ENCODE results near the gene MET. TPM values are rescaled to one million over a fixed set of nuclear protein-coding genes. Genes with fewer than 3 reads are reported as not detected.

Gene MET
- total and polyA plus RNA-seq, 10 of the 15 experiments (the other 5 are each of a cell fraction or from before 2014, with no cell fraction given): 0.01 to 0.21 TPM; not detected in 8

GRCh38 chr7:116652793-116653192 lies 19.2 kb upstream of the MET start:
- Histone ChIP-seq H2AFZ (ENCODE audit: control insufficient read depth, low read depth, low read length) (no peak overlapping the region), H3K27me3 (replicated peaks in 1 of 2; ENCODE audit: control insufficient read depth in 2 of 2, insufficient read depth in 2 of 2, low read length in 1 of 2) (peaks cover 0 to 8% of the 10 kb centered on the region in 2 experiments; a peak in 2 of 4 replicates), H3K27ac (ENCODE audit: control insufficient read depth, insufficient read depth) (no peak overlapping the region), H3K79me2 (ENCODE audit: control insufficient read depth, insufficient read depth, low read length) (no peaks in the 10 kb centered on the region), H3K4me3 (no peak overlapping the region), H3K9me3 (replicated peaks; ENCODE audit: control insufficient read depth, insufficient read depth, low read length) (no peaks in the 10 kb centered on the region), H3K4me1 (ENCODE audit: control insufficient read depth, insufficient read depth, low read length) (no peaks in the 10 kb centered on the region), H3K4me2 (ENCODE audit: control insufficient read depth, insufficient read depth) (no peak overlapping the region), H4K20me1 (ENCODE audit: control insufficient read depth, insufficient read depth) (no peaks in the 10 kb centered on the region), H3K36me3 (ENCODE audit: control insufficient read depth in 2 of 2, insufficient read depth in 2 of 2, low read length in 1 of 2) (no peaks in the 10 kb centered on the region), H3K9ac (ENCODE audit: control insufficient read depth, insufficient read depth, low read length) (no peak overlapping the region)
- WGBS (ENCODE audit: insufficient coverage, insufficient replicate concordance, low lambda C conversion rate, missing lambda C conversion rate): 2% methylated on average over 3 of the region's 3 CpGs
- intact Hi-C loops (cut with micrococcal nuclease; ENCODE audit: unreplicated experiment): no loop called here
- no peak for DNase-seq (ENCODE audit: low read depth, low spot score)
- ChIA-PET SMC1A (ENCODE audit: uncharacterized antibody, unreplicated experiment) (no interaction called here), CTCF (no interaction called here), RAD21 (ENCODE audit: unreplicated experiment) (no interaction called here), POLR2A (no interaction called here)
- ATAC-seq: no peak
- in situ Hi-C loops (cut with MboI): no loop called here
- FAIRE-seq: no peak
- no TSS peak for BruUV-seq (replicated peaks)
- TF ChIP-seq SRF (IDR thresholded peaks at IDR 0.05; ENCODE audit: low read depth in 2 of 2, low read length in 2 of 2): no peak
- no peak for TF ChIP-seq BHLHE40 (IDR thresholded peaks at IDR 0.05; ENCODE audit: borderline replicate concordance in 1 of 2, low read depth in 2 of 2, low read length in 1 of 2)
- TF ChIP-seq ZBTB11 (CRISPR knock-in tag; IDR thresholded peaks at IDR 0.05): no peak
- no peak for TF ChIP-seq BCL3 (IDR thresholded peaks at IDR 0.05; ENCODE audit: borderline replicate concordance, insufficient read depth, low read depth, low read length, poor library complexity, severe bottlenecking)
- no peak for TF ChIP-seq ATF2 (IDR thresholded peaks at IDR 0.05; ENCODE audit: low read length)
- TF ChIP-seq FOS (IDR thresholded peaks at IDR 0.05; ENCODE audit: borderline replicate concordance, extremely low read depth, insufficient read length): no peak
- no peak for TF ChIP-seq BCLAF1 (IDR thresholded peaks at IDR 0.05)
- TF ChIP-seq SUZ12 (IDR thresholded peaks at IDR 0.05; ENCODE audit: unreplicated experiment): no peak
- no peak for TF ChIP-seq ATF3 (IDR thresholded peaks at IDR 0.05; ENCODE audit: borderline replicate concordance, extremely low read depth, low read depth, low read length)
- no peak for TF ChIP-seq USF2 (IDR thresholded peaks at IDR 0.05; ENCODE audit: borderline replicate concordance, low read depth, low read length)
- no peak for TF ChIP-seq CREB1 (IDR thresholded peaks at IDR 0.05; ENCODE audit: low read depth)
- no peak for TF ChIP-seq ZNF274 (IDR thresholded peaks at IDR 0.05; ENCODE audit: insufficient read depth, insufficient read length)
